GM21367 (cell line): ENCODE data around the gene IGF1.
"Not testable (repeated sequence)": the region's sequence is repeated elsewhere in the genome, so short reads cannot be mapped to it uniquely, and the experiment has no call there.

ENCODE experiments used
- ATAC-seq: cut with Tn5 transposase; IDR thresholded peaks from one replicate; pipeline ENCODE4 v1.9.1; 2021; ENCODE audit not compliant: unreplicated experiment

Gene IGF1

GRCh38 chr12:102396276-102396675 lies 84.1 kb downstream of the IGF1 start:
- ATAC-seq = no peak

- no peak for ATAC-seq
These were observed 86.2 kb downstream of the IGF1 start for GRCh38 chr12:102394200-102394599.

- no peak for ATAC-seq
These were observed 90.3 kb downstream of the IGF1 start for GRCh38 chr12:102390068-102390467.

GRCh38 chr12:102388469-102388868 lies 91.9 kb downstream of the IGF1 start:
- ATAC-seq = no peak

GRCh38 chr12:102385343-102385742 lies 95.0 kb downstream of the IGF1 start:
- ATAC-seq = no peak

- ATAC-seq = no peak
These were observed 100.8 kb downstream of the IGF1 start for GRCh38 chr12:102379346-102380162.

GRCh38 chr12:102376781-102377180 lies 103.6 kb downstream of the IGF1 start:
- ATAC-seq = no peak

GRCh38 chr12:102376181-102376747 lies 104.1 kb downstream of the IGF1 start:
- ATAC-seq = no peak

- no peak for ATAC-seq
These were observed 106.2 kb downstream of the IGF1 start for GRCh38 chr12:102374190-102374589.

- ATAC-seq = no peak
These were observed 108.3 kb downstream of the IGF1 start for GRCh38 chr12:102372087-102372486.

GRCh38 chr12:102371165-102371564 lies 109.2 kb downstream of the IGF1 start:
- ATAC-seq = no peak

GRCh38 chr12:102369876-102370275 lies 110.5 kb downstream of the IGF1 start:
- ATAC-seq = no peak

- no peak for ATAC-seq
These were observed 115.0 kb downstream of the IGF1 start for GRCh38 chr12:102365365-102365764.

- ATAC-seq = no peak
These were observed 115.7 kb downstream of the IGF1 start for GRCh38 chr12:102364709-102365108.

GRCh38 chr12:102356690-102357089 lies 123.7 kb downstream of the IGF1 start:
- ATAC-seq = no peak

- ATAC-seq = not testable (repeated sequence)
These were observed 126.1 kb downstream of the IGF1 start for GRCh38 chr12:102354281-102354680.

- ATAC-seq = no peak
These were observed 129.0 kb downstream of the IGF1 start for GRCh38 chr12:102351322-102351721.

- ATAC-seq = no peak
These were observed 130.3 kb downstream of the IGF1 start for GRCh38 chr12:102350070-102350469.

- no peak for ATAC-seq
These were observed 131.3 kb downstream of the IGF1 start for GRCh38 chr12:102349079-102349478.

GRCh38 chr12:102347811-102348210 lies 132.6 kb downstream of the IGF1 start:
- no peak for ATAC-seq
